Esophagus (tissue), 2 donors: ENCODE data around the gene MYRIP. TPM values are rescaled to one million over a fixed set of nuclear protein-coding genes. Genes with fewer than 3 reads are reported as not detected.
A peak's percentile ranks its signal among the peaks of the same experiment; 100 is the strongest.

ENCODE experiments used
- H3K27ac ChIP-seq, 2 donors: one replicate each; pipeline ENCODE4 v1.5.1; 2013; ENCODE audit warnings: low read depth in 2 of 2, mild to moderate bottlenecking in 2 of 2, inconsistent platforms in 1 of 2, low read length in 1 of 2, moderate library complexity in 1 of 2
- H3K27me3 ChIP-seq, 2 donors: one replicate each; pipeline ENCODE4 v1.6.1; 2013; ENCODE audit warnings: low read length in 2 of 2, control low read depth in 1 of 2, mild to moderate bottlenecking in 1 of 2; ENCODE audit not compliant: insufficient read depth in 2 of 2, control insufficient read depth in 1 of 2
- H3K36me3 ChIP-seq, 2 donors: one replicate each; pipeline ENCODE4 v1.6.1; 2013; ENCODE audit warnings: low read length in 1 of 2; ENCODE audit not compliant: control insufficient read depth in 2 of 2, insufficient read depth in 2 of 2
- H3K4me1 ChIP-seq, 2 donors: one replicate each; pipeline ENCODE4 v1.6.1; 2013; ENCODE audit warnings: low read length in 1 of 2; ENCODE audit not compliant: control insufficient read depth in 2 of 2, insufficient read depth in 2 of 2
- H3K4me3 ChIP-seq, 2 donors: one replicate each; pipeline ENCODE4 v1.5.1; 2013; ENCODE audit warnings: low read length in 2 of 2, mild to moderate bottlenecking in 2 of 2, low read depth in 1 of 2, moderate library complexity in 1 of 2
- H3K9me3 ChIP-seq, 2 donors: one replicate each; pipeline ENCODE4 v1.6.1; 2013; ENCODE audit warnings: mild to moderate bottlenecking in 2 of 2, low read depth in 1 of 2, low read length in 1 of 2, moderate library complexity in 1 of 2; ENCODE audit not compliant: control insufficient read depth in 2 of 2, insufficient read depth in 1 of 2
- WGBS, 2 donors: extraction: QIAGEN DNeasy Blood & Tissue Kit; methylation state at CpG; one replicate each; pipeline ENCODE4 v1.1.7; 2013; 5-methylcytosine and 5-hydroxymethylcytosine counted together
- polyA plus RNA-seq, 2 donors: library from polyadenylated mRNA; stranded (reverse); fragments of 200-250 nt; gene quantifications; one replicate each; pipeline ENCODE4 v1.2.3, GENCODE V29; 2013
- donor health status: healthy with polysubstance abuse.
- donor health status: Bipolar disorder and iron deficiency.

Gene MYRIP
- polyA plus RNA-seq, 2 donors = 0.29 to 0.55 TPM

GRCh38 chr3:39803956-39804355, 5.5 kb upstream of the MYRIP start:
- no peak overlapping the region for H3K27ac ChIP-seq
- H3K36me3 ChIP-seq = no peaks in the 10 kb centered on the region
- peaks cover 0 to 3% of the 10 kb centered on the region in 2 donors for H3K9me3 ChIP-seq
- peaks cover 0 to 9% of the 10 kb centered on the region in 2 donors for H3K27me3 ChIP-seq
- H3K4me1 ChIP-seq = no peaks in the 10 kb centered on the region
- 74 to 76% methylated on average over 2 of the region's 2 CpGs for WGBS, 2 donors
- no peak overlapping the region for H3K4me3 ChIP-seq

GRCh38 chr3:39804951-39805350, 4.5 kb upstream of the MYRIP start:
- H3K4me3 ChIP-seq = no peak overlapping the region
- H3K4me1 ChIP-seq = peaks cover 4 to 6% of the 10 kb centered on the region in 2 donors
- peaks cover 0 to 14% of the 10 kb centered on the region in 2 donors for H3K27me3 ChIP-seq
- H3K9me3 ChIP-seq = peaks cover 0 to 3% of the 10 kb centered on the region in 2 donors
- 31 to 48% methylated on average over 3 of the region's 3 CpGs for WGBS, 2 donors
- H3K27ac ChIP-seq = no peak overlapping the region
- no peaks in the 10 kb centered on the region for H3K36me3 ChIP-seq

- Histone ChIP-seq H3K9me3 (peaks cover 0 to 3% of the 10 kb centered on the region in 2 donors), H3K27me3 (peaks cover under 1 to 17% of the 10 kb centered on the region in 2 donors), H3K4me3 (no peak overlapping the region), H3K4me1 (peaks cover 9 to 12% of the 10 kb centered on the region in 2 donors), H3K36me3 (no peaks in the 10 kb centered on the region), H3K27ac (no peak overlapping the region)
- 50 to 51% methylated on average over 2 of the region's 2 CpGs for WGBS, 2 donors
Measured at GRCh38 chr3:39805650-39806049, 3.8 kb upstream of the MYRIP start.

- peaks cover 0 to 3% of the 10 kb centered on the region in 2 donors for H3K9me3 ChIP-seq
- WGBS, 2 donors = 76 to 88% methylated on average over 1 of the region's 1 CpG
- H3K36me3 ChIP-seq = no peaks in the 10 kb centered on the region
- H3K4me1 ChIP-seq = peaks cover 9 to 12% of the 10 kb centered on the region in 2 donors
- no peak overlapping the region for H3K4me3 ChIP-seq
- H3K27me3 ChIP-seq = peaks cover 4 to 17% of the 10 kb centered on the region in 2 donors
- H3K27ac ChIP-seq = no peak overlapping the region
Measured at GRCh38 chr3:39806820-39807219, 2.6 kb upstream of the MYRIP start.

GRCh38 chr3:39808467-39809180, 785 bp upstream of the MYRIP start:
- 10 to 11% methylated on average over 26 of the region's 26 CpGs for WGBS, 2 donors
- Histone ChIP-seq H3K27me3 (peaks cover 4 to 22% of the 10 kb centered on the region in 2 donors), H3K36me3 (no peaks in the 10 kb centered on the region), H3K27ac (no peak overlapping the region), H3K4me3 (peak overlapping the region; percentile 4 to 45), H3K9me3 (peaks cover 0 to 3% of the 10 kb centered on the region in 2 donors), H3K4me1 (peaks cover 9 to 12% of the 10 kb centered on the region in 2 donors)

- Histone ChIP-seq H3K36me3 (no peaks in the 10 kb centered on the region), H3K4me1 (peaks cover 9 to 12% of the 10 kb centered on the region in 2 donors), H3K9me3 (no peaks in the 10 kb centered on the region), H3K27ac (no peak overlapping the region), H3K4me3 (peak overlapping the region; percentile 45 to 52), H3K27me3 (peaks cover 4 to 22% of the 10 kb centered on the region in 2 donors)
- 2 to 3% methylated on average over 48 of the region's 48 CpGs for WGBS, 2 donors
Measured at GRCh38 chr3:39809995-39810595, 686 bp downstream of the MYRIP start.

GRCh38 chr3:39810647-39811161, 1.3 kb downstream of the MYRIP start:
- H3K27me3 ChIP-seq = peaks cover 4 to 22% of the 10 kb centered on the region in 2 donors
- peak overlapping the region in 1 of 2 donors; percentile 45 for H3K4me3 ChIP-seq
- H3K9me3 ChIP-seq = no peaks in the 10 kb centered on the region
- 26 to 32% methylated on average over 16 of the region's 16 CpGs for WGBS, 2 donors
- H3K4me1 ChIP-seq = peaks cover 9 to 12% of the 10 kb centered on the region in 2 donors
- H3K27ac ChIP-seq = no peak overlapping the region
- no peaks in the 10 kb centered on the region for H3K36me3 ChIP-seq

- peaks cover 4 to 22% of the 10 kb centered on the region in 2 donors for H3K27me3 ChIP-seq
- no peak overlapping the region for H3K27ac ChIP-seq
- 86 to 91% methylated on average over 9 of the region's 9 CpGs for WGBS, 2 donors
- peaks cover 9 to 12% of the 10 kb centered on the region in 2 donors for H3K4me1 ChIP-seq
- no peak overlapping the region for H3K4me3 ChIP-seq
- H3K36me3 ChIP-seq = no peaks in the 10 kb centered on the region
- H3K9me3 ChIP-seq = no peaks in the 10 kb centered on the region
Measured at GRCh38 chr3:39811561-39811960, 2.2 kb downstream of the MYRIP start.

- Histone ChIP-seq H3K27me3 (peaks cover 4 to 19% of the 10 kb centered on the region in 2 donors), H3K36me3 (no peaks in the 10 kb centered on the region), H3K4me3 (no peak overlapping the region), H3K27ac (no peak overlapping the region), H3K9me3 (no peaks in the 10 kb centered on the region), H3K4me1 (peaks cover 9 to 12% of the 10 kb centered on the region in 2 donors)
- WGBS, 2 donors = 56 to 61% methylated on average over 2 of the region's 2 CpGs
Measured at GRCh38 chr3:39812537-39812936, 3.1 kb downstream of the MYRIP start.
